Chondrocyte (in vitro differentiated cells): ENCODE results near the gene LAMTOR5. TPM values are rescaled to one million over a fixed set of nuclear protein-coding genes. Genes with fewer than 3 reads are reported as not detected.

Experiments used
- DNase-seq: peaks from one replicate; pipeline ENCODE4 v3.0.0; 2021; ENCODE audit warnings: mixed read lengths, low spot score
- H3K27ac Mint-ChIP-seq: one replicate; pipeline ENCODE4 v1.8.0; 2021; ENCODE audit warnings: mild to moderate bottlenecking, moderate library complexity, mixed read lengths; ENCODE audit not compliant: unreplicated experiment
- H3K27me3 Mint-ChIP-seq: 2 replicates; pipeline ENCODE4 v1.8.0; 2021; ENCODE audit warnings: low read depth, mixed read lengths
- H3K36me3 Mint-ChIP-seq: 2 replicates; pipeline ENCODE4 v1.8.0; 2021; ENCODE audit warnings: low read depth, mixed read lengths
- H3K4me1 Mint-ChIP-seq: 2 replicates; pipeline ENCODE4 v1.8.0; 2021; ENCODE audit warnings: low read depth, mild to moderate bottlenecking, mixed read lengths
- H3K4me3 Mint-ChIP-seq: one replicate; pipeline ENCODE4 v1.8.0; 2021; ENCODE audit warnings: mild to moderate bottlenecking, moderate library complexity, mixed read lengths; ENCODE audit not compliant: unreplicated experiment
- H3K9me3 Mint-ChIP-seq: 2 replicates; pipeline ENCODE4 v1.8.0; 2021; ENCODE audit warnings: low read depth, mixed read lengths
- long read RNA-seq: library from polyadenylated mRNA; stranded (forward); transcript quantifications from one replicate; pipeline ENCODE4 v2.0.0, GENCODE V29; 2021
- total RNA-seq: library from RNA; stranded (reverse); gene quantifications from 3 replicates; pipeline ENCODE4 v1.2.1, GENCODE V29; 2021
- TF ChIP-seq, protein P1 (sequence below): fragments of 200-600 bp; sonication (generic); IDR thresholded peaks from 2 replicates; pipeline ENCODE4 v1.5.0; 2021; ENCODE audit warnings: antibody characterized with exemption, mild to moderate bottlenecking, moderate library complexity

Gene LAMTOR5
- 97.1 to 112 TPM (median 104 TPM) in 3 replicates for total RNA-seq
- long read RNA-seq, transcript LAMTOR5-206 (4 exons, 634 nt) = major isoform, 80 of 91 reads
- long read RNA-seq, partial matches to known transcripts = 0 of 91 reads
- long read RNA-seq, other reads (novel, unspliced or antisense) = 3 of 91 reads

DNA sequence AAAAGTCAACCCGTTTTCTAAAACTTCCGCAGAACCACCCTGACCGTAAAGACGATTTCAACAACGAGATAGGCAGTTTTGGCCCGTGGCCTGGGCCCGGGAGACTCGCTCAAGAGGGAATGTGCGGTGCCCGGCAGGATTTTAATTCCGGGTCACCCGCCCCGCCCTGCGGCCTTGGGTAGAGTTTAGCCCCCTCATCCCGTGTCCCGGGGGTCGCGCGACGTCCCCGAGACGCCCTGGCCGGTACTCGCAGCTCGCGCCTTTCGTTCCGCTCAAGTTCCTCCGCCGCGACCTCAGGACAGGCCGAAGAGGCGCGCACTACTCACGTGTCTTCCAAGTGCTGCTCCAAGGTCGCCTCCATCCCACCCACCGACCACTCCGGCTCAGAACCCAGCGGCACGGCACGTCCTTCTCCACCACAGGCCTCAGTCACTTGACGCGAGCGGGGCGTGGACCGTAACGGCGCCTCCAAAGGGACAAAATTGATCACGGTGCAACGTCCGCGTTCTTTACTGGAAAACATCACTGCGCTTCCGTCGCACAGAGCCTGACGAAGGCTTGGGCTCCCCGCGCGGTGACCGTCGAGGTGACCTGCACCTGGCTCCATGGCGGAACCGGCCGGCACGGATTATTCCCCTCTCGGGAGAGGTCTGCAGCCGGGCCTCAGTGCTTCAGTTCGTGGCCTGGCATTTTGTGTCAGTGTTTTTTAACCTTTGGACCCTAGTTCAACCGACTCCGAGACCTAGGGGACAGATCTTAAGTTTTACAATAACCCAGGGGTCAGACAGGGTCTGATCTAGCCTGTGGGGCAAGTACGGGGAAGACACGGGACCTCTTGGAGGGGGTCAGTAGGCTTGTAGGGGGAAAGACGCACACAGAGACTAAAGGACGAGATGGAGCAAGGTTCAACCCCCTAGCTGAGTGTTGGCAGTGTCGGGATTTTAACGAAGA is at the start of gene LAMTOR5:
Gene LAMTOR5, minus strand, starts transcription at position 435 of the 951 bp plus-strand sequence. Its CDS starts 74 bp downstream, at position 361.
- peak within 1 kb of the TSS; percentile 95 for H3K4me3 Mint-ChIP-seq
- TF ChIP-seq, protein P1, sequence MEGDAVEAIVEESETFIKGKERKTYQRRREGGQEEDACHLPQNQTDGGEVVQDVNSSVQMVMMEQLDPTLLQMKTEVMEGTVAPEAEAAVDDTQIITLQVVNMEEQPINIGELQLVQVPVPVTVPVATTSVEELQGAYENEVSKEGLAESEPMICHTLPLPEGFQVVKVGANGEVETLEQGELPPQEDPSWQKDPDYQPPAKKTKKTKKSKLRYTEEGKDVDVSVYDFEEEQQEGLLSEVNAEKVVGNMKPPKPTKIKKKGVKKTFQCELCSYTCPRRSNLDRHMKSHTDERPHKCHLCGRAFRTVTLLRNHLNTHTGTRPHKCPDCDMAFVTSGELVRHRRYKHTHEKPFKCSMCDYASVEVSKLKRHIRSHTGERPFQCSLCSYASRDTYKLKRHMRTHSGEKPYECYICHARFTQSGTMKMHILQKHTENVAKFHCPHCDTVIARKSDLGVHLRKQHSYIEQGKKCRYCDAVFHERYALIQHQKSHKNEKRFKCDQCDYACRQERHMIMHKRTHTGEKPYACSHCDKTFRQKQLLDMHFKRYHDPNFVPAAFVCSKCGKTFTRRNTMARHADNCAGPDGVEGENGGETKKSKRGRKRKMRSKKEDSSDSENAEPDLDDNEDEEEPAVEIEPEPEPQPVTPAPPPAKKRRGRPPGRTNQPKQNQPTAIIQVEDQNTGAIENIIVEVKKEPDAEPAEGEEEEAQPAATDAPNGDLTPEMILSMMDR = peak; percentile 37
- peak within 1 kb of the TSS; percentile 100 for H3K27ac Mint-ChIP-seq
- H3K9me3 Mint-ChIP-seq = no peaks in the 10 kb centered on the region
- H3K36me3 Mint-ChIP-seq = peaks cover 5% of the 10 kb centered on the region
- peak; percentile 97 for DNase-seq
- H3K4me1 Mint-ChIP-seq = peaks cover 24% of the 10 kb centered on the region
- no peaks in the 10 kb centered on the region for H3K27me3 Mint-ChIP-seq

DNA sequence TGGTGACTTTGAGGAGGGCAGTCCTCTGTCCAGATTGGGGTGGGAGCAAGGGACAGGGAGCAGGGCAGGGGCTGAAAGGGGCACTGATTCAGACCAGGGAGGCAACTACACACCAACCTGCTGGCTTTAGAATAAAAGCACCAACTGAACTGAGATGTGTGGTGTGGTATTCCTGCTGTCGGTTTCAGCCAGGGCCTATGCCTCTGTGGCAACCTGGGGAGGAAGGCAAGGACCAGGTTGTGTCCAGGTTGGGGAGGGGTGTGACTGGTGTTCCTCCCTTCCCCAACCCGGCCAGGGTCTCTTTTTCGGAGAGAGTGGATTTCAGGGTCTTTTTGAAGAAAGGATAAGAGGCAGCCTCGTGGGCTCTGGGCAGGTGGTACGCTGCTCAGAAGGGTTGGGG is 49.7 kb upstream of the LAMTOR5 start:
- Mint-ChIP-seq H3K4me3 (no peak overlapping the region), H3K27ac (no peak overlapping the region), H3K36me3 (no peaks in the 10 kb centered on the region), H3K27me3 (peaks cover 19% of the 10 kb centered on the region), H3K4me1 (no peaks in the 10 kb centered on the region), H3K9me3 (no peaks in the 10 kb centered on the region)
- TF ChIP-seq, protein P1 = no peak
- no peak for DNase-seq

DNA sequence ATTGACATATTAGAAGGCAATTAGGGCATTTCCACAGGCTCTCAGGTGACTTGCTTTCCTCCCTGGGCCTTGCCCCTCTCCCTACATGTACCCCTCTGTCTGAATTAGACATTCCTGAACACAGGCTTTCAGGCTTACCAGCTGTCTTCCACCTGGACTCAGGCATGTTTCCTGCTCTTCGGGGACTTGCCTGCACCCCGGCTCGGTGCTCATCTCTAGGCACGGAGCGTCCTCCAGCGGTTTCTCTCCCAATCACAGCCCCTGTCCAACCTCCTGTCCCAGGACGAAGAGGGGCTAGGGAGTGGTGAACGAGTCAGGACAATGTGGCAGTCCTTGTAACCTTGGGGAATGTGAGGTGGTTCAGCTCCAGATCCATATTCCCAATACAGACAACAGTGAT is 47.7 kb upstream of the LAMTOR5 start:
- H3K36me3 Mint-ChIP-seq = no peaks in the 10 kb centered on the region
- TF ChIP-seq, protein P1 = no peak
- no peaks in the 10 kb centered on the region for H3K9me3 Mint-ChIP-seq
- no peak overlapping the region for H3K4me3 Mint-ChIP-seq
- DNase-seq = no peak
- no peaks in the 10 kb centered on the region for H3K4me1 Mint-ChIP-seq
- H3K27ac Mint-ChIP-seq = no peak overlapping the region
- H3K27me3 Mint-ChIP-seq = peaks cover 37% of the 10 kb centered on the region

DNA sequence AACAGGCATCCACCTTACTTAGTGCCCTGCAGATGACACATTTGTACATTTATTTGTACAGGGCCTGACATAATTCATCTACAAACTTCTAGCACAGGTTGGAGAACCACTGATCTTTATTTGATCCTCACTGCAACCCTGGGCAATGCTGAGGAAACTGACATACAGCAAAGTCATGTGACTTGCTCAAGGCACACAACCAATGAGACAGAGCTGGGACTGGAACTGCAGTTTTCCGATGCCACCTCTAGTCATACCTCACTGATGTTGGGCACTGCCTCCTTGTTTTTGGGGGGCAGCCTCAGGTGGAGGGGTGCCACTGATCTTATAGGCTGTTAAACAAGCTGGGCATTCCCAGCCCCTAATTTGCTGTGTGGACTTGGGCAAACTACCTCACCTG is 46.8 kb upstream of the LAMTOR5 start:
- Mint-ChIP-seq H3K4me3 (no peak overlapping the region), H3K27ac (no peak overlapping the region), H3K27me3 (peaks cover 44% of the 10 kb centered on the region), H3K4me1 (no peaks in the 10 kb centered on the region), H3K9me3 (no peaks in the 10 kb centered on the region), H3K36me3 (no peaks in the 10 kb centered on the region)
- TF ChIP-seq, protein P1 = no peak
- no peak for DNase-seq

DNA sequence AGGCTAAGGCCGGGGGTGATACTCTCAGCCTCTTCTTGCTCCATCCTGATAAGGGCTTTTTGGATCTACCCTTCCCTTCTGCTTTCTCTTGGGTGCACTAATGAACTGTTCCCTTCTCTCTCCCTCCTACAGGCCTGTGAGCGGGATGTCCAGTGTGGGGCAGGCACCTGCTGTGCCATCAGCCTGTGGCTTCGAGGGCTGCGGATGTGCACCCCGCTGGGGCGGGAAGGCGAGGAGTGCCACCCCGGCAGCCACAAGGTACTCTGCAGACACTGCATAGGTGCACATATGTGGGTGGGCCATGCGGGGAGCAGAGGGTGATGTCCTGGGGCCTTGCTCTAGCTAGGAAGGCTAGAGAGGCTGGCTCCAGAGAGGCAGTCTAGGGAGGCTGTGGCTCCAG is 46.3 kb upstream of the LAMTOR5 start:
- DNase-seq = no peak
- no peaks in the 10 kb centered on the region for H3K9me3 Mint-ChIP-seq

More for the DNA sequence above, 46.3 kb upstream of the LAMTOR5 start:
- no peak overlapping the region for H3K27ac Mint-ChIP-seq
- H3K4me3 Mint-ChIP-seq = no peak overlapping the region
- no peaks in the 10 kb centered on the region for H3K36me3 Mint-ChIP-seq
- peaks cover 49% of the 10 kb centered on the region for H3K27me3 Mint-ChIP-seq
- no peaks in the 10 kb centered on the region for H3K4me1 Mint-ChIP-seq
- TF ChIP-seq, protein P1 = no peak
